IMR-90 (cell line): ENCODE measurements around the gene ACTL6B.
"Not testable (repeated sequence)": the region's sequence is repeated elsewhere in the genome, so short reads cannot be mapped to it uniquely, and the experiment has no call there.

Experiments
- CEBPB ChIP-seq: IDR thresholded peaks from 2 replicates; pipeline ENCODE4 v1.6.1; 2012; ENCODE audit warnings: low read depth, low read length, improper control_type of control experiment
- NFE2L2 ChIP-seq: fragments of 150-350 bp; IDR thresholded peaks from 2 replicates; pipeline ENCODE4 v1.6.1; 2016; ENCODE audit warnings: low read depth, mild to moderate bottlenecking, low read length
- POLR2A ChIP-seq: IDR thresholded peaks from 2 replicates; pipeline ENCODE4 v1.6.1; 2012; ENCODE audit warnings: mild to moderate bottlenecking, low read depth, low read length
- TF ChIP-seq, protein P1 (sequence below): conservative IDR thresholded peaks from 2 replicates; pipeline ENCODE4 v1.5.1; 2012; ENCODE audit warnings: mild to moderate bottlenecking, low read depth, low read length, improper control_type of control experiment

GRCh38 chr7:100701089-100701488 lies 44.8 kb upstream of the ACTL6B start:
- TF ChIP-seq, protein P1, sequence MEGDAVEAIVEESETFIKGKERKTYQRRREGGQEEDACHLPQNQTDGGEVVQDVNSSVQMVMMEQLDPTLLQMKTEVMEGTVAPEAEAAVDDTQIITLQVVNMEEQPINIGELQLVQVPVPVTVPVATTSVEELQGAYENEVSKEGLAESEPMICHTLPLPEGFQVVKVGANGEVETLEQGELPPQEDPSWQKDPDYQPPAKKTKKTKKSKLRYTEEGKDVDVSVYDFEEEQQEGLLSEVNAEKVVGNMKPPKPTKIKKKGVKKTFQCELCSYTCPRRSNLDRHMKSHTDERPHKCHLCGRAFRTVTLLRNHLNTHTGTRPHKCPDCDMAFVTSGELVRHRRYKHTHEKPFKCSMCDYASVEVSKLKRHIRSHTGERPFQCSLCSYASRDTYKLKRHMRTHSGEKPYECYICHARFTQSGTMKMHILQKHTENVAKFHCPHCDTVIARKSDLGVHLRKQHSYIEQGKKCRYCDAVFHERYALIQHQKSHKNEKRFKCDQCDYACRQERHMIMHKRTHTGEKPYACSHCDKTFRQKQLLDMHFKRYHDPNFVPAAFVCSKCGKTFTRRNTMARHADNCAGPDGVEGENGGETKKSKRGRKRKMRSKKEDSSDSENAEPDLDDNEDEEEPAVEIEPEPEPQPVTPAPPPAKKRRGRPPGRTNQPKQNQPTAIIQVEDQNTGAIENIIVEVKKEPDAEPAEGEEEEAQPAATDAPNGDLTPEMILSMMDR: not testable (repeated sequence)
- not testable (repeated sequence) for TF ChIP-seq NFE2L2, POLR2A, CEBPB
